B cell (primary cell): ENCODE measurements around the gene ARHGAP11B.
"Not testable (repeated sequence)": the region's sequence is repeated elsewhere in the genome, so short reads cannot be mapped to it uniquely, and the experiment has no call there.

Experiments used
- ATAC-seq: fragments of 200-7000 bp; cut with Tn5 transposase; one replicate; pipeline ENCODE4 v1.10.0; 2021; ENCODE audit warnings: low read depth, mild to moderate bottlenecking, moderate number of reproducible peaks, moderate library complexity
- CTCF ChIA-PET: fragments of 350-600 bp; sonication (Branson Sonifier 250); formaldehyde crosslinking; loops from one replicate; lab custom pipeline; 2021; ENCODE audit warnings: antibody characterized with exemption, inconsistent platforms; lab: Charles Lee
- POLR2A ChIA-PET: fragments of 350-600 bp; sonication (Branson Sonifier 250); formaldehyde crosslinking; loops from one replicate; lab custom pipeline; 2021; ENCODE audit warnings: antibody characterized with exemption; lab: Charles Lee
- DNase-seq: peaks from one replicate; pipeline ENCODE4 v3.0.0; 2013
- H2AFZ ChIP-seq: 2 replicates; pipeline ENCODE4 v1.6.1; 2012; ENCODE audit warnings: mild to moderate bottlenecking, low read depth, low read length; ENCODE audit not compliant: insufficient read depth, poor library complexity, severe bottlenecking
- H3K27ac ChIP-seq, 2 donors: 1 replicate in 1 of 2; 2 replicates in 1 of 2; pipeline ENCODE4 v1.5.1; 2012 to 2013; ENCODE audit warnings: low read length in 2 of 2, mild to moderate bottlenecking in 2 of 2, moderate library complexity in 1 of 2
- H3K27me3 ChIP-seq, 4 experiments: fragments of 200-600 bp in 1 of 4; sonication (generic) in 1 of 4; replicated peaks in 1 of 4; 1 replicate in 2 of 4; 2 replicates in 2 of 4; pipeline versions ENCODE4 v1.6.1 to v1.7.0; 2013 to 2016; ENCODE audit warnings: low read length in 3 of 4, mild to moderate bottlenecking in 2 of 4, mixed read lengths in 1 of 4, moderate library complexity in 1 of 4; ENCODE audit not compliant: insufficient read depth in 4 of 4, control insufficient read depth in 3 of 4; ENCODE audit errors: control extremely low read depth in 1 of 4
- H3K36me3 ChIP-seq, 2 experiments: replicated peaks in 1 of 2; 1 replicate in 1 of 2; 2 replicates in 1 of 2; pipeline versions ENCODE4 v1.6.1 to v1.7.1; 2013; ENCODE audit warnings: low read length in 1 of 2; ENCODE audit not compliant: insufficient read depth in 2 of 2, control insufficient read depth in 1 of 2; ENCODE audit errors: control extremely low read depth in 1 of 2, extremely low read depth in 1 of 2
- H3K4me1 ChIP-seq, 2 donors: fragments of 200-600 bp in 1 of 2; sonication (generic) in 1 of 2; 1 replicate in 1 of 2; 2 replicates in 1 of 2; pipeline versions ENCODE4 v1.5.1 to v1.6.1; 2013 to 2017; ENCODE audit warnings: low read length in 2 of 2; ENCODE audit not compliant: control insufficient read depth in 2 of 2, insufficient read depth in 2 of 2
- H3K4me2 ChIP-seq: replicated peaks from 2 replicates; pipeline ENCODE3; 2012; ENCODE audit warnings: mild to moderate bottlenecking, low read depth, low read length; ENCODE audit not compliant: poor library complexity, severe bottlenecking
- H3K4me3 ChIP-seq, 5 experiments: fragments of 200-600 bp in 1 of 5; sonication (generic) in 1 of 5; 1 replicate in 3 of 5; 2 replicates in 2 of 5; pipeline versions ENCODE4 v1.5.1 to v1.7.0; 2011 to 2016; ENCODE audit warnings: low read length in 4 of 5, mild to moderate bottlenecking in 4 of 5, low read depth in 2 of 5, control low read depth in 1 of 5, moderate library complexity in 1 of 5; ENCODE audit not compliant: insufficient read depth in 1 of 5; ENCODE audit errors: control extremely low read depth in 1 of 5, extremely low read depth in 1 of 5
- H3K79me2 ChIP-seq: fragments of 200-600 bp; sonication (generic); one replicate; pipeline ENCODE4 v1.6.0; 2016; ENCODE audit warnings: low read length; ENCODE audit not compliant: control insufficient read depth, insufficient read depth
- H3K9ac ChIP-seq: fragments of 200-600 bp; sonication (generic); 2 replicates; pipeline ENCODE4 v1.6.1; 2017; ENCODE audit warnings: mild to moderate bottlenecking, low read length, moderate library complexity
- H3K9me3 ChIP-seq, 3 donors: one replicate each; pipeline versions ENCODE4 v1.6.1 to v1.7.1; 2013; ENCODE audit warnings: low read length in 2 of 3; ENCODE audit not compliant: control insufficient read depth in 2 of 3, insufficient read depth in 1 of 3; ENCODE audit errors: control extremely low read depth in 1 of 3
- H4K20me1 ChIP-seq: 2 replicates; pipeline ENCODE4 v1.6.0; 2012; ENCODE audit warnings: mild to moderate bottlenecking, low read length; ENCODE audit not compliant: insufficient read depth, control insufficient read depth, poor library complexity, severe bottlenecking
- H3K27ac Mint-ChIP-seq: one replicate; pipeline ENCODE4 v1.8.0; 2021; ENCODE audit warnings: mixed read lengths
- H3K27me3 Mint-ChIP-seq: one replicate; pipeline ENCODE4 v1.8.0; 2021; ENCODE audit warnings: mixed read lengths
- H3K4me1 Mint-ChIP-seq: one replicate; pipeline ENCODE4 v1.8.0; 2021; ENCODE audit warnings: mixed read lengths
- H3K4me3 Mint-ChIP-seq: one replicate; pipeline ENCODE4 v1.8.0; 2021; ENCODE audit warnings: mixed read lengths
- H3K9me3 Mint-ChIP-seq: one replicate; pipeline ENCODE4 v1.8.0; 2022; ENCODE audit warnings: mixed read lengths; ENCODE audit not compliant: insufficient read depth
- CTCF ChIP-seq: fragments of 200-600 bp; IDR thresholded peaks from one replicate; pipeline ENCODE4 v1.8.0; 2022; ENCODE audit warnings: antibody characterized with exemption, mild to moderate bottlenecking
- EZH2 ChIP-seq: IDR thresholded peaks from 2 replicates; pipeline ENCODE4 v1.6.1; 2012; ENCODE audit warnings: borderline replicate concordance, low read depth, mild to moderate bottlenecking, moderate library complexity, low read length; ENCODE audit not compliant: insufficient read depth, poor library complexity, severe bottlenecking
- WGBS: methylation state at CpG from one replicate; pipeline ENCODE4 v1.1.5; 2013; ENCODE audit warnings: missing lambda C conversion rate; ENCODE audit not compliant: insufficient coverage; 5-methylcytosine and 5-hydroxymethylcytosine counted together
- intact Hi-C: fragments of 100-400 bp; cut with micrococcal nuclease; formaldehyde crosslinking; loops from one replicate; pipeline ENCODE4 v1.10.0; 2022

ARHGAP11B gene

GRCh38 chr15:30650012-30650929 lies 24.3 kb downstream of the ARHGAP11B start:
- DNase-seq (peak; percentile 52), ATAC-seq (peak; percentile 53)
- TF ChIP-seq EZH2: no peak
- Histone ChIP-seq H3K79me2 (no peaks in the 10 kb centered on the region), H3K27ac (peak overlapping the region; percentile 44 to 59), H3K27me3 (no peaks in the 10 kb centered on the region), H3K4me3 (peak overlapping the region in 1 of 5 experiments; percentile 29), H4K20me1 (no peaks in the 10 kb centered on the region), H3K4me2 (peak overlapping the region; percentile 47), H3K36me3 (no peaks in the 10 kb centered on the region), H2AFZ (no peak overlapping the region), H3K9ac (peak overlapping the region; percentile 8), H3K4me1 (peaks cover 8 to 10% of the 10 kb centered on the region in 2 donors), H3K9me3 (peaks cover 0 to 1% (median 0%) of the 10 kb centered on the region in 3 donors)
- no peaks in the 10 kb centered on the region for H3K27me3 Mint-ChIP-seq
- no peaks in the 10 kb centered on the region for H3K9me3 Mint-ChIP-seq
- 79% methylated on average over 2 of the region's 5 CpGs for WGBS
- peak overlapping the region; percentile 17 for H3K4me3 Mint-ChIP-seq
- POLR2A ChIA-PET: no interaction called here
- H3K27ac Mint-ChIP-seq: peak overlapping the region; percentile 57
- intact Hi-C loops: no loop called here
- CTCF ChIA-PET: interaction anchor here (1.6 kb wide), 1 partner anchor 479 kb away, joined by 3 read pairs; no protein-coding TSS in a partner anchor
- H3K4me1 Mint-ChIP-seq: peaks cover 16% of the 10 kb centered on the region

GRCh38 chr15:30661154-30661553 lies 35.2 kb downstream of the ARHGAP11B start:
- H3K9me3 Mint-ChIP-seq, H3K4me2 ChIP-seq, H3K36me3 ChIP-seq, H2AFZ ChIP-seq, H3K79me2 ChIP-seq, H3K27ac ChIP-seq, ATAC-seq, H3K4me3 ChIP-seq, H3K4me1 Mint-ChIP-seq, H3K27me3 ChIP-seq, H3K9me3 ChIP-seq, H4K20me1 ChIP-seq, H3K4me3 Mint-ChIP-seq, H3K9ac ChIP-seq, H3K27ac Mint-ChIP-seq, H3K4me1 ChIP-seq, H3K27me3 Mint-ChIP-seq, POLR2A ChIA-PET: not testable (repeated sequence)
- WGBS: 100% methylated on average over 1 of the region's 1 CpG
- CTCF ChIA-PET: interaction anchor here (1.4 to 2.6 kb wide), 6 partner anchors 92 to 829 kb away, joined by 5 to 20 read pairs (median 7); no protein-coding TSS in a partner anchor
- DNase-seq: peak; percentile 47
- intact Hi-C loops: loop anchor here (1.0 to 10.0 kb wide), 3 partner anchors 194 to 536 kb away; no protein-coding TSS in a partner anchor
- TF ChIP-seq CTCF: peak; percentile 76

GRCh38 chr15:30669621-30670020 lies 43.7 kb downstream of the ARHGAP11B start:
- ATAC-seq, DNase-seq, H3K4me2 ChIP-seq, H3K79me2 ChIP-seq, H3K4me3 ChIP-seq, H3K9me3 Mint-ChIP-seq, H3K4me1 Mint-ChIP-seq, H3K27ac Mint-ChIP-seq, CTCF ChIA-PET, H3K27me3 Mint-ChIP-seq, H3K9ac ChIP-seq, H3K4me1 ChIP-seq, H3K36me3 ChIP-seq, H4K20me1 ChIP-seq, POLR2A ChIA-PET, H3K4me3 Mint-ChIP-seq, H3K27ac ChIP-seq, H2AFZ ChIP-seq, H3K27me3 ChIP-seq, H3K9me3 ChIP-seq: not testable (repeated sequence)
- intact Hi-C loops: loop anchor here (10.0 kb wide), 1 partner anchor 185 kb away; no protein-coding TSS in a partner anchor
- no CpG with 5 or more reads among the region's 4 CpGs for WGBS
